Epithelial cell of esophagus (primary cell): ENCODE results near the gene TYMS.

Experiments
- DNase-seq: peaks from one replicate; pipeline ENCODE4 v3.0.0; 2010; ENCODE audit warnings: low read depth
- H3K4me3 ChIP-seq: 2 replicates; pipeline ENCODE4 v1.5.1; 2011; ENCODE audit warnings: mild to moderate bottlenecking, low read length, control low read depth
- TF ChIP-seq, protein P1 (sequence below): IDR thresholded peaks from 2 replicates; pipeline ENCODE4 v1.5.1; 2011; ENCODE audit warnings: low read depth, mild to moderate bottlenecking, low read length, control low read depth, inconsistent platforms; ENCODE audit not compliant: insufficient read depth; ENCODE audit errors: missing control alignments

The TYMS gene

DNA sequence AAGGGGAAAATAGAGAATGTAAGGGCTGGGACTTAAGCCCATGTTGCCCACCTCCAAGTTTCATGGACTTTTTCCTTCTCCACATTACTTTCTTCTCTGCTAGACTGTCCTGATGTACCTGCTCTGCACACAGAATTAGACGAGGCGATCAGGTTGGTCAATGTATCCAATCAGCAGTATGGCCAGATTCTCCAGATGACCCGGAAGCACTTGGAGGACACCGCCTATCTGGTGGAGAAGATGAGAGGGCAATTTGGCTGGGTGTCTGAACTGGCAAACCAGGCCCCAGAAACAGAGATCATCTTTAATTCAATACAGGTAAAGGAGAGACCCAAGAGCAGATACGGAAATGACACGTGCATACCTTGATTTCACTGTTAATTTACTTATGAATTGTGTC, 16.2 kb upstream of the TYMS start:
- TF ChIP-seq, protein P1, sequence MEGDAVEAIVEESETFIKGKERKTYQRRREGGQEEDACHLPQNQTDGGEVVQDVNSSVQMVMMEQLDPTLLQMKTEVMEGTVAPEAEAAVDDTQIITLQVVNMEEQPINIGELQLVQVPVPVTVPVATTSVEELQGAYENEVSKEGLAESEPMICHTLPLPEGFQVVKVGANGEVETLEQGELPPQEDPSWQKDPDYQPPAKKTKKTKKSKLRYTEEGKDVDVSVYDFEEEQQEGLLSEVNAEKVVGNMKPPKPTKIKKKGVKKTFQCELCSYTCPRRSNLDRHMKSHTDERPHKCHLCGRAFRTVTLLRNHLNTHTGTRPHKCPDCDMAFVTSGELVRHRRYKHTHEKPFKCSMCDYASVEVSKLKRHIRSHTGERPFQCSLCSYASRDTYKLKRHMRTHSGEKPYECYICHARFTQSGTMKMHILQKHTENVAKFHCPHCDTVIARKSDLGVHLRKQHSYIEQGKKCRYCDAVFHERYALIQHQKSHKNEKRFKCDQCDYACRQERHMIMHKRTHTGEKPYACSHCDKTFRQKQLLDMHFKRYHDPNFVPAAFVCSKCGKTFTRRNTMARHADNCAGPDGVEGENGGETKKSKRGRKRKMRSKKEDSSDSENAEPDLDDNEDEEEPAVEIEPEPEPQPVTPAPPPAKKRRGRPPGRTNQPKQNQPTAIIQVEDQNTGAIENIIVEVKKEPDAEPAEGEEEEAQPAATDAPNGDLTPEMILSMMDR: no peak
- no peak overlapping the region for H3K4me3 ChIP-seq
- no peak for DNase-seq

DNA sequence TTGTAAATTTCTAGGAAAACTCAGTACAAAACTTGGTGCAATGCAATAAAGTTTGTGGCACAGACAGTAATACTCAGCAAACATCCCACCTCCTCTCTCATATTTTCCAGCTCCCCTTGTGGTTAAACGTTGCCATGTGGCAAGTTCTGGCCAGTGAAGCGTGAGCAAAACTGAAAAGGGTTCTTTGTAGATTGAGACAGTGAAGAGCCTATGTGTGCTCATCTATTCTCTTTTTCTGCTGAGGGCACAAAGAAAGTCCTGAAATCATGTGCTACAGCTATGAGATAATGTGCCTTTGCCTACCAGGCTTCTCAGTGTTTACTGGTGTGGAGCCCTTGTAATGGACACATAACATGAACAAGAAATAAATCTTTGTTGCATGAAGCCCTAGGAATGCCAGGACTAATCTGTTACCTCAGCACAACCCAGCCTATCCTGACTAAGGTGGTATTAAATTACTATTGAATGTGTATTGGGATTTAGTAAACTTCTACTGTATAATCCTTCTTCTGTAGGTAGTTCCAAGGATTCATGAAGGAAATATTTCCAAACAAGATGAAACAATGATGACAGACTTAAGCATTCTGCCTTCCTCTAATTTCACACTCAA, 13.0 kb upstream of the TYMS start:
- TF ChIP-seq, protein P1: no peak
- DNase-seq: no peak
- no peak overlapping the region for H3K4me3 ChIP-seq

DNA sequence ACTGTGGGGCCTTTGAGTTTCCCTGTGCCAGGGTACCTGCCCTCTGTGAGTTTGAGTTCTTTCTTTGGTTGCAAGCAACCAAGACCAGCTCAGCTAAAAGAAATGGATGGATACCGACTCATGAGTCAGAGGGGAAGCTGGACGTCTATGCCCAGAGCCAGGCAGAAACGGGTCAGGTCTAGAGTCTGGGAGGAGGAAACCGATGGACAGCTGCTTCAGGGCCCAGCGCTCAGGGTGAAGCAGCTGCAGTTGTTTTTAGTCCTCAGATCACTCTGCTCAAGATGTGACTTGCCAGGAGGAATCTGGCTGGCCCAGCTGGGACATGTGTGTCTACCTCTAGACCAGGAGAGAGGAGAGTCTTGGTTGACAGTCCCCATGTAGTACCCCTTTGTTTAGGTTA, 10.1 kb upstream of the TYMS start:
- TF ChIP-seq, protein P1: no peak
- H3K4me3 ChIP-seq: no peak overlapping the region
- DNase-seq: no peak

DNA sequence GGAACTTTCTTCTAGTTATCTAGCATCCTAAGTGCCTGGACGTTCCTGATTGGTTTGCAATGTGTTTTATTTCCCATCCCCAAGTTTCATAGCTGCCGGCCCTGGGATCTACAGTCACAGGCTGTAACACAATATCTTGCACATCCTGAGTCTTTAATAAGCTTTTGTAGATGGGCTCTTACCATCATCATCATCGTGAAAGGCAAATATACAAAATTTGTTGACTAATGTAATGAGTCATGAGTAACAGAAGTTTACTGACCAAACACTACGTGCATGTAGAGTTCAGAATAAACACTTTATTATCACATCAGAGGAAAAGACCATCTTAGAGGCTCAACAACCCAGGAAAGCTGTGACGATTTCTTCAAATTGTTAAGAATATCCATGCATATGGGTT, 8.1 kb upstream of the TYMS start:
- H3K4me3 ChIP-seq: no peak overlapping the region
- TF ChIP-seq, protein P1: no peak
- DNase-seq: no peak

DNA sequence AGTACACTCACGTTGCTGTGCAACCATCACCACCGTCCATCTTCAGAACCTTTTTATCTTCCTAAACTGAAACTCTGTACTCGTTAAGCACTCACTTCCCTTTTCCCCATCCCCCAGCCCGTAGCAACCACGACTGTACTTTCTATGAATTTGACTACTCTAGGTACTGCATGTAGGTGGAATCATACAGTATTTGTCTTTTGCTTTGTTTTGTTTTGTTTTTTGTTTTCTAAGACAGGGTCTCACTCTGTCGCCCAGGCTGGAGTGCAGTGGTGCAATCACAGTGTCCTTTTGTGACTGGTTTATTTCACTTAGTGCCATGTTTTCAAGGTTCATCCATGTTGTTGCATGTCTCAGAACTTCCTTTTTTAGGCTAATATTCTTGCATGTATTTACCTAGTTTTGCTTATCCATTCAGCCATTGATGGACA, 7.0 kb upstream of the TYMS start:
- H3K4me3 ChIP-seq: no peak overlapping the region
- TF ChIP-seq, protein P1: no peak
- no peak for DNase-seq

DNA sequence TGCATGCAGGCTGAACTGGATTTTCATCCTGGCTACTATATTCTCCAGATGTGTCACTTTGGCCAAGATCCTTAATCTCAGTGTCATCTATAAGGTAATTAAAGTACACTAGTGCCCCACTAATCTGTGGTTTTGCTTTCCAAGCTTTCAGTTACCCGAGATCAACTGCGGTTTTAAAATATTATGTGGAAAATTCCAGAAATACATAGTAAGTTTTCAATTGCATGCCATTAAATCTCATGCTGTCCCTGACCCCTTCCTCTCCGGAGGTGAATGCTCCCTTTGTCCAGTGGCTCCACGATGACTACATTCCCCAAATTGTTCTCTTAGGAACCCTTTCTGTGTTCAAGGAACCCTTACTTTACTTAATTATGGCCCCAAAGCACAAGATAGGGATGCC, 5.3 kb upstream of the TYMS start:
- H3K4me3 ChIP-seq: no peak overlapping the region
- no peak for DNase-seq
- TF ChIP-seq, protein P1: no peak

DNA sequence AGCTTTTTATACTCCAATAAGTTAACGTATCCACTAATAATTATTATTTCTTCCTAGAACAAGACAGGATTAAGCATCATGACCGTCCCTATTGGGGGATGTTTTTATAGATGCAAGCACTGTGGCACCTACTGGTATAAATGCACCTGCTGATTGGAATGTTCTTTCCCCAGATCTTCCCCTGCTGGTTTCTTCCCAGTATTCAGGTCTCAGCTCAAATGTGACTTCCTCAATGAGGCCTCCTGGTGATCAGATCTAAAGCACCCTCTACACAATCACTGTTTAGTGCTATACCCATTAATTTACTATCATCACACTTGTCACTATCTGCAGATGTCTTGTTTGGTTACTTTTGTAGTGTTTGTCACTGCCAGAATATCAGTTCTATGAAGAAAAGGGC, 3.9 kb upstream of the TYMS start:
- TF ChIP-seq, protein P1: no peak
- DNase-seq: no peak
- H3K4me3 ChIP-seq: no peak overlapping the region
